Mucosa of descending colon (tissue), 3 donors: ENCODE data around the gene METRN. TPM values are rescaled to one million over a fixed set of nuclear protein-coding genes. Genes with fewer than 3 reads are reported as not detected.

Experiments
- ATAC-seq: fragments of 200-7000 bp; cut with Tn5 transposase; one replicate; pipeline ENCODE4 v1.9.1; 2020; ENCODE audit warnings: mild to moderate bottlenecking, moderate library complexity
- DNase-seq, 3 donors: peaks; one replicate each; pipeline ENCODE4 v3.0.0-alpha.2; 2020
- H3K36me3 ChIP-seq: fragments of 200-600 bp; one replicate; pipeline ENCODE4 v1.8.0; 2021; ENCODE audit warnings: low read depth, mild to moderate bottlenecking
- H3K4me1 ChIP-seq: fragments of 200-600 bp; one replicate; pipeline ENCODE4 v1.8.0; 2021; ENCODE audit warnings: low read depth, mild to moderate bottlenecking
- H3K4me3 ChIP-seq: fragments of 200-600 bp; one replicate; pipeline ENCODE4 v1.8.0; 2021; ENCODE audit warnings: mild to moderate bottlenecking
- H3K9me3 ChIP-seq: fragments of 200-600 bp; one replicate; pipeline ENCODE4 v1.8.0; 2021; ENCODE audit warnings: mild to moderate bottlenecking
- intact Hi-C, 2 donors: fragments of 100-400 bp; cut with DNase I in 1 of 2; cut with micrococcal nuclease in 1 of 2; formaldehyde crosslinking; loops; one replicate each; pipeline versions ENCODE4 v1.11.0 to v1.11.1; 2022; cut with DNase I, micrococcal nuclease
- total RNA-seq, 3 donors: library from RNA; stranded (reverse); fragmentation: NEBNext Ultra II Directional in 2 of 3; extraction: Animal tissue kit (Norgen Biotek cat#: 25700) in 2 of 3; gene quantifications; one replicate each; pipeline versions ENCODE4 v1.2.1 to v1.2.4, GENCODE V29; 2021 to 2023
- TF ChIP-seq, protein P1 (sequence below): fragments of 200-600 bp; IDR thresholded peaks from one replicate; pipeline ENCODE4 v1.8.0; 2022; ENCODE audit warnings: antibody characterized with exemption, mild to moderate bottlenecking
- donor health status: DM: no; HTN: no; CAD: no; lungs with moderate emphysema.
- donor health status: DM: no; HTN: no; CAD: no.
- donor health status: DM: no; HTN: yes; CAD: no.

Gene METRN
- total RNA-seq, 3 donors from 2014 or later: 15.8 to 34.5 (median 22.0) TPM

DNA sequence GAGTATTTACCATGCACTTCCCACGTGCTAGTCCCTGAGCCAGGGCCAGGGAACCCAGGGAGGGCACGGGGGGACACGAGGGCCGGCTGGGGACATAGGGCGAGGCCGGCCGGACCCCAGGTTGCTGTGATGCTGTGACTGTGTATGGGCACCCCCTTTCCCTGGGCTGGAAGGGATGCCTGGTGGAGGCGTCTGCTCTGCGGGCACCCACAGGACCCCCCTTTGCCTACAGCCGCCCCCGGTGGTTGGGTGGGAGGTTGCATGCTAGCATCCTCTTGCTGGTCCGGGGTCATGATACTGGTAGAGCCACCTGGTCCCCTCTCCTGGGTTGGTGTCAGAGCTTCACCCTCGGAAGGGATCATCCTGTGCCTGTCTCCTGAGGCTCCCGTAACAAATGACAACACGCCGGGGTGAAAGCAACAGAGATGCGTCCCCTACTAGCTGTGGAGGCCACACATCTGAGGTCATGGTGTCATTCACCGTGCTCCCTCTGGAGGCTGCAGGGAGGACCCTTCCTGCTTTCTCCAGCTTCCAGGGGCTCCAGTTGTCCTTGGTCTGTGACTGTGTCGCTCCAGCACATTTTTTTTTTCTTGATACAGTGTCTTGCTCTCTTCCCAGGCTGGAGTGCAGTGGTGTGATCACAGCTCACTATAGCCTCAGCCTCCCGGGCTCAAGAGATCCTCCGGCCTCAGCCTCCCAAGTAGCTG is 29.0 kb downstream of the METRN start:
- Histone ChIP-seq H3K4me3 (no peak overlapping the region), H3K9me3 (no peaks in the 10 kb centered on the region), H3K36me3 (no peaks in the 10 kb centered on the region), H3K4me1 (peaks cover 13% of the 10 kb centered on the region)
- DNase-seq (no peak), ATAC-seq (no peak)
- TF ChIP-seq, protein P1, sequence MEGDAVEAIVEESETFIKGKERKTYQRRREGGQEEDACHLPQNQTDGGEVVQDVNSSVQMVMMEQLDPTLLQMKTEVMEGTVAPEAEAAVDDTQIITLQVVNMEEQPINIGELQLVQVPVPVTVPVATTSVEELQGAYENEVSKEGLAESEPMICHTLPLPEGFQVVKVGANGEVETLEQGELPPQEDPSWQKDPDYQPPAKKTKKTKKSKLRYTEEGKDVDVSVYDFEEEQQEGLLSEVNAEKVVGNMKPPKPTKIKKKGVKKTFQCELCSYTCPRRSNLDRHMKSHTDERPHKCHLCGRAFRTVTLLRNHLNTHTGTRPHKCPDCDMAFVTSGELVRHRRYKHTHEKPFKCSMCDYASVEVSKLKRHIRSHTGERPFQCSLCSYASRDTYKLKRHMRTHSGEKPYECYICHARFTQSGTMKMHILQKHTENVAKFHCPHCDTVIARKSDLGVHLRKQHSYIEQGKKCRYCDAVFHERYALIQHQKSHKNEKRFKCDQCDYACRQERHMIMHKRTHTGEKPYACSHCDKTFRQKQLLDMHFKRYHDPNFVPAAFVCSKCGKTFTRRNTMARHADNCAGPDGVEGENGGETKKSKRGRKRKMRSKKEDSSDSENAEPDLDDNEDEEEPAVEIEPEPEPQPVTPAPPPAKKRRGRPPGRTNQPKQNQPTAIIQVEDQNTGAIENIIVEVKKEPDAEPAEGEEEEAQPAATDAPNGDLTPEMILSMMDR: no peak
- intact Hi-C loops: no loop called here

DNA sequence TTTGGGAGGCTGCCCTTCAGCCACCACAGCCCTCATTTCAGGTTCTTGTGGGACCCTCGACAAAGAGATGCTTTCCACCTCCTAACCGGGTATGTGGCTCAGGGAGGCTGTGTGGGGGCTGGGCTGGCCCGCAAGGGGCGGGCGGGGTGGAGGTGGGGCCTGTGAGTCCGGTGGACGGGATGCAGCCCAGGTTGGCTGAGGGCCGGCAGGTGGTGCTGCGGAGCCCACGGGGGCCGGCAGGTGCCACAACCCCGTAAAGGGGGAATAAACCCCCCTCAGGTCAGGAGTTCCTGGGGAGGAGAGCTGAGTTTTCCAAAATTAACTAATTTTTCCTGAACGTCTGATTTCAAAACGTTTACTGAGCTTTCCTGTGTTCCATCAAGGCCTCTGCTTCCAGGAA is 30.8 kb downstream of the METRN start:
- Histone ChIP-seq H3K9me3 (no peaks in the 10 kb centered on the region), H3K4me1 (peaks cover 2% of the 10 kb centered on the region), H3K36me3 (no peaks in the 10 kb centered on the region), H3K4me3 (no peak overlapping the region)
- intact Hi-C loops: no loop called here
- DNase-seq (peak; percentile 41 to 64 (median 49)), ATAC-seq (no peak)
- TF ChIP-seq, protein P1: no peak

DNA sequence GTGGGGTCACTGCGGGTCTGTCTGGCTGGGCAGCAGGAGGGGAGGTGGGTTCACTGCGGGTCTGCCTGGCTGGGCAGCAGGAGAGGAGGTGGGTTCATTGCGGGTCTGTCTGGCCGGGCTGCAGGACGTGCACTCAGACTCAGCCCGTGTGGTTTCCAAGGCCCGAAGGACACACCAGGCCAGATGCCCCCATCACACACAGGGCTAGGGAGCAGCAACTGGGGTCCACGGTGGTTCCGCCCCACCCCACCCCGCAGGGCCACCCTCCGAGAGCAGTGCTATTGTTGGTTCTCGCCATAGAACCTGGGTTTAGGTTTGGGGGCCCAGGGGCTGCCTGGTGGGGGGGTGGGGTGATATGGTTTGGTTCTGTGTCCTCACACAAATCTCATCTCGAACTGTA is 31.7 kb downstream of the METRN start:
- no peaks in the 10 kb centered on the region for H3K9me3 ChIP-seq
- intact Hi-C loops: no loop called here
- DNase-seq (no peak), ATAC-seq (no peak)
- H3K4me1 ChIP-seq: no peaks in the 10 kb centered on the region
- no peak overlapping the region for H3K4me3 ChIP-seq
- TF ChIP-seq, protein P1: no peak
- H3K36me3 ChIP-seq: no peaks in the 10 kb centered on the region

DNA sequence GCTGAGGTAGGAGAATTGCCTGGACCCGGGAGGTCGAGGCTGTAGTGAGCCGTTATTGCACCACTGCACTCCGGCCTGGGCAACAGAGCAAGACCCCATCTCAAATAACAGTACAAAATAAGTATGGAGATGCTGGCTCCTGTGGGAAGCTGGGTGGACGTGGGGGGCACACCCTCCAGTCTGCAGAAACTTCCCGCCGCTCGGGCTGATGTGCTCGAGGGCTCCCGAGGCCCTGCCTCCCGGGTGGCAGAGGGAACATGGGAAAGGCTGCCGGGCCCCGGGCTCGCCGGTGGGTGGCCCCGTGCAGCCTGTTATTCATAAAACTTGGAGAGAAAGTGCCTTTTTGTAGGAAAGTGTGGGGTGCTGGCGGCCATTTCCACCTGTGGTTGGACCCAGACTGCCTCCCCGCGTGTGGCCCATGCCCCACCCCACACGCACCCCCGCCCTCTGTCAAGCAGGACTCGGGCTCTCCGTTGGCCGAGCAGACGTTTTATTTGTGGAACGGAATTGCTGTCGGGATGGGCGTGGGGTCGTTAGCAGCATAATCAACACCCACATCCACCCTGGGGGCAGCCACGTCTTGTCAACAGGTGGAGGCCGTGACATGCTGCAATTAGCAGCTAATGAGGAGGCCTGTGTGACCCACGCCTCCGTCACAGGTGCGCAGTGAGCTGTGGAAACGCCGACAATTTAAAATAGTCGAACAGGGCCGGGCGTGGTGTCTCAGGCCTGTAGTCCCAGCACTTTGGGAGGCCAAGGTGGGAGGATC is 33.2 kb downstream of the METRN start:
- H3K9me3 ChIP-seq: no peaks in the 10 kb centered on the region
- intact Hi-C loops: no loop called here
- H3K4me3 ChIP-seq: no peak overlapping the region
- TF ChIP-seq, protein P1: no peak
- no peak for ATAC-seq
- no peaks in the 10 kb centered on the region for H3K4me1 ChIP-seq
- no peak for DNase-seq
- no peaks in the 10 kb centered on the region for H3K36me3 ChIP-seq

DNA sequence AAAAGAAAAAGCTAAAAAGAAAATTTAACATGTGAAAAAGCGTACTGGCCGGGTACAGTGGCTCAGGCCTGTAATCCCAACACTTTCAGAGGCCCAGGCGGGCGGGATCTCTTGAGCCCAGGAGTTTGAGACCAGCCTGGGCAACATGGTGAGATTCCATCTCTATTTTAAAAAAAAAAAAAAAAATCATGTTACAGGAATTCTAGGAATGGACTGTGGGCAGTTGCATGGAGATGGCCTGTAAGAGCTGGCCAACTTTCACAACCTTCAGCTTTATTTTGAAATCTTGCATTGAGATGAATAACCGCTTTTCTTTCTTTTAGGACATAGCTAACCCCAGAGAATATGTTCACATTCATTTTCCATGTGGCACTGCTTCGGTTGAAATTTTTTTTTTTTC is 34.1 kb downstream of the METRN start:
- ATAC-seq (no peak), DNase-seq (no peak)
- no peaks in the 10 kb centered on the region for H3K9me3 ChIP-seq
- H3K4me3 ChIP-seq: no peak overlapping the region
- H3K4me1 ChIP-seq: no peaks in the 10 kb centered on the region
- TF ChIP-seq, protein P1: no peak
- intact Hi-C loops: no loop called here
- no peaks in the 10 kb centered on the region for H3K36me3 ChIP-seq
